ENCODE results near the gene SLC17A4.

The SLC17A4 gene

GRCh38 chr6:25749837-25750236, 4.7 kb upstream of the SLC17A4 start:
- DNase-seq (ENCODE audit: low spot score): no peak

- no peak for DNase-seq (ENCODE audit: low spot score)
Observed at GRCh38 chr6:25750906-25751305, 3.6 kb upstream of the SLC17A4 start.

DNA sequence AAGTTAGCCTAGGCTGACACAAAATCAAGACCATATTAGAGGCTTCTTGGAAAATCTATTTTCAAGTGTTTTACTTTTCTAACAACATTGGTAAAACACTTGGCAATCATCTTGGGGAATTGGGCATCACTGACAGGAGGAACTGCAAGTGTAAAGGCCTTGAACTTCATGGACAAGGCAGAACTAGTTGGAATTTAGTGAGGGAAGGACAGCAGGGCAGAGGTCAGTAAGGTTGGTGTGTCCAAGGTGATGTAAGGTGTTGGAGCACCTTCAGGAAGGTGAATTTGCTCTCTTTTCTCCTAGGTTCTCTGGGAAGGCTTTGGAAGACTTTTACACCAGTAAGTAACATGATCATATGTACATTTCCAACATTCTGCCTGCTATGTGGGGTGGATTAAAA, 1.5 kb upstream of the SLC17A4 start:
- DNase-seq (ENCODE audit: low spot score): no peak

GRCh38 chr6:25755483-25755882, 941 bp downstream of the SLC17A4 start:
- DNase-seq (ENCODE audit: low spot score): no peak

GRCh38 chr6:25756382-25757363, 2.1 kb downstream of the SLC17A4 start:
- no peak for DNase-seq (ENCODE audit: low spot score)

DNA sequence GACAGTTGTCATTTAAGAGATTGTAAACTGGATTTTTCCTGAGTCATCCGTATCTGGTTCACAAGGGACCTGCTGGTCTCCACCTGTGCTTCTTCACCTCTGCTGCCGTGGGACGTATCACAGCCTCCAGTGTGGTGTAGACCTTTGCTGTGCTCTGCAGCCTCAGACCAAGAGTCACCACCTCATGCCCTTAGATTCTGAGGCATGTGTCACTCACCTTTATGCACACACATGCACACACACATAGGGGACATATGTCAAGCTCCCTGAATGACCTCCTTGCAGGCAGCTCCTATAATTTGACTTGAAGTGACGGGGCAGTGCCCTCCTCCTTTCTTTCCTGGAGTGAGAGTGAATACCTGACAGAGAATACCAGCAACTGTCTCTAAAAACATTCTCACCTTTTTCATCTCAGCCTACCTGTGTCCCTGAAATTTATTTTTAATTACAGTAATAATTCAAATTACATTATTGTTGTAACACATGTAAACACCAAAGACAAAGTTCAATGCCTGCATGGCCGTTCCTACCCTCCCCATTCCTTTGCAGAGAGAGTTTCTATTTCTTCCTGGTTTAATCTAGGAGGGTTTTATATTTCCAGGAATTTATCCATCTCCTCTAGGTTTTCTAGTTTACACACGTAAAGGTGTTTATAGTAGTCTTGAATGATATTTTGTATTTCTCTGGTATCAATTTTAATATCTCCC, 3.5 kb downstream of the SLC17A4 start:
- no peak for DNase-seq (ENCODE audit: low spot score)

DNA sequence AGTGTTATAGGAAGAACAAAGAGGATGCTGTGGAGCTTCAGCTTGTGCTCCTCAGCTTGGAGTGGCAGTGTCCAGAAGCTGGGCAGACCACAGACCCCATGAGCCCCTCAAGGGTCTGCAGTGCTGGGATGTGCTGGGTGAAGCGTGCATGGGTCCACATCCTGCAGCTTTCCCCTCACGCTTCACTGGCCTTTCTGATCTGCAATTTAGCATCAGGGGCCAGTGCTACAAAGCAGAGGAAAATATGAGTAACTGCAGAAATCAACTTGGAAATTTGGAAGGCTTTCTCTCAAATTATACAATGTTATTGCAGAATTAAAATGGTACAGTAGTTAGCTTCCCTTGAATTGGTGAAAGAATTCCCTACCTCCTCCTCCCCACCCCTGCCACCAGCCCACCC, 10.1 kb downstream of the SLC17A4 start:
- DNase-seq (ENCODE audit: low spot score): no peak

DNA sequence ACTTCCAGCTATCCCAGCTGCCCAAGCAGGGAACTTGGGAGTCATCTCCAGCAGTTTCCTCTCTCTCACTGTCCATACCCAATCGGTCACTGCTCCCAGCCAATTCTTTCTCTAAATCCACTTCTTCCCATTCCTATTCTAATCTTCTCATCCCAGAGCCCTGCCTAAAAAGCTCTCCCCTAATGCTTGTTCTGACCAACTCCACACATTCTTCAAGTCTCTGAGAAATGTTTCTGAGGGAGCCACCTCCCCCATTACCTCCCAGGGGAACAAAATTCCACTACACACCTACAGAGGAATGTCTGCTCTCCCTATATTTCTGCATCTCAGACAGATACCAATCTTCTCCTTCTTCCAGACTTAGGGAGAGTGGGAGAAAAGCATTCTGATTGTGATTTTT, 14.0 kb downstream of the SLC17A4 start:
- DNase-seq (ENCODE audit: low spot score): no peak

DNA sequence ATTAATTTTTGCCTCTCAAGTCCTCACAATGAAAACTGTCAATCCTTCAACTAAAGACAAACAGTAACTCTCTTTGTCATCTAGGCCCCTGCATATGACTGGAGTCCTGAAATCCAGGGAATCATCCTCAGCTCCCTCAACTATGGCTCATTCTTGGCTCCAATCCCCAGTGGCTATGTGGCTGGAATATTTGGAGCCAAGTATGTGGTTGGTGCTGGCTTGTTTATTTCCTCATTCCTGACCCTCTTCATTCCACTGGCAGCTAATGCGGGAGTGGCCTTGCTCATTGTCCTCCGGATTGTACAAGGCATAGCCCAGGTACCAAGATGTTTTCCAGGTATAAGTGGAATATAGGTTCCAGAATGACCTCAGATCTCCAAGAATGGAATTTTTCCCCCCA, 15.4 kb downstream of the SLC17A4 start:
- no peak for DNase-seq (ENCODE audit: low spot score)

- no peak for DNase-seq (ENCODE audit: low spot score)
Observed at GRCh38 chr6:25774120-25774715, 19.7 kb downstream of the SLC17A4 start.

DNA sequence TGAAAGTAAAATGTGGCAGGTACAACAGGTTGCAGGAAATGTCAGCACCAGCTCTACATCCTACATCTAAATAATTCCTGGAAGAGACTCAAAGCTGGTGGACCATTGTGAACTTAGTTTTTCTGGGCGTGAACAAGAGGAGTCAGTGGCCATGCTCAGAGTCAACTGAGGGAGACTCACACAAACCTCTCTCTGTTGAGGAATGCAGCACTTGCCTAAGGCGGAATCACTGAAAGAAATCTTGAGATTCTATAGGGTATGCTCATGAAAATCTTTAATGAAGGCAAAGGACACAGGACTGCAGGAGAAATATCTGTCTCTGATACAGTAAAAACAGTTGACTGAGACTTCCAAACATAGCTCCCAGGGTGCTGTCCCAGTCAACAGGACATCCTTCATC, 22.5 kb downstream of the SLC17A4 start:
- no peak for DNase-seq (ENCODE audit: low spot score)

DNA sequence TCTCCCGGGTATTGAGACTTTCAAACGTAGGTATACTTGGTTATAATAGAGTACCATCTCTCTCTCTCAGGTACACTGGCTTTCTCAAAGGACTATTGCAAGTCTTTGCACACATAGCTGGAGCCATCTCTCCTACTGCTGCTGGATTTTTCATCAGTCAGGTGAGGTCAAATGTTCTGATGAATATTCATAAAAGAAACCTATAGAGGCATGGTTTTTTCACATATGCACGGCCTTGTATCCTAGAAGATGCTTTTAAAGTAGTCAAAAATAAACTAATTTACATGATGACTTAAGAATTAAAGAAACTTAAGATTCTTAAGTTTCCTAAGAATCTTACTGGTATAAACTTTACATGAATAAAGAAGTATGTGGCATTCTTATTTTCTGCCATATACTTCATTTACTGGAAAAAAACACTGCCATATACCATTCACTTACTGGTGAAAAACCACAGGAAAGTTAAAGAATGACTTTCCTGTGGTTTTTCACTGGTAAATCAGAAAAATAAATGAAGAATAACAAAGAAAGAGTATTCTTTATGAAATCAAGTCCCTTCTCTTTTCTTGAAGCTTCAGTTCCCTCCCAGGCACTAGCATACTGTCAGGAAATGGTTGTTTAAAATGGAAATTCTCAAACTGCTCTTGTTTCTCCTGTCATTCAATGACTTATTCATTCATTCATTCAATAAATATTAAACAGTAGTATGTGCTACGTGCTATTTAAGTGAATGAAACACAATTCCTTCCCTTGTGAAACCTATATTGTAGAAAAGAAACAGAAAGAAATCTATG, 23.5 kb downstream of the SLC17A4 start:
- DNase-seq (ENCODE audit: low spot score): no peak

- DNase-seq (ENCODE audit: low spot score): no peak
Observed at GRCh38 chr6:25781134-25781533, 26.6 kb downstream of the SLC17A4 start.

- no peak for DNase-seq (ENCODE audit: low spot score)
Observed at GRCh38 chr6:25787428-25787827, 32.9 kb downstream of the SLC17A4 start.

DNA sequence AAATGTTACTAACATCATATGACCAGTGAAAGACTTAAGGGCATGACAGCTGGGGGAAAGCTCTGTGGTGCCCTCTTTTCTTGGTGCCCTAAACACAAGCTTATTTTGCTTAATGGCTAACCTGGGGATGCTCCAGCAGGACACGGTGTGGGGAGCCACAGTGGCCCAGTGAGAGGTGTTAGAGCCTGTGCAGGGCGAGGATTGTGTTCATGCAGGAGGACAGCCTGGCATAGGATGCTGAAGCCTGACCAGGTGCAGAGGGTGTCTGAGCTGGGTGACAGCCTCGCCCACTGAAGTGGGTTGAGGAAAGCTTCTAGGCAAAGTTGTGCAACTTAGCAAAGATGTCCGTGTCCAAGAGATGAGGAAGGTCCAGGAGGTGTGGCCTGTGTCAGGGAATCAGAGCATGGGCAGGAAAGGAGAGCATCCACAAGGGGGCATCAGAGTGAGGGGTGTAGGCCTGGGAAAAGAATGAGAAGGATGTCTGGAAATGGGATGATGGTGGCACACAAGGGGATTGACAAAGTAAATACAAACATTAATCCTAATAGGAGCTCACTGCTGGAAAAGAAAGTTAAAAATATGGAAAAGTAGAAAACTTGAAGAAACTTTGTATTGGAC, 33.9 kb downstream of the SLC17A4 start:
- peak; percentile 52 for DNase-seq (ENCODE audit: low spot score)

- no peak for DNase-seq (ENCODE audit: low spot score)
Observed at GRCh38 chr6:25789475-25789874, 34.9 kb downstream of the SLC17A4 start.

GRCh38 chr6:25792016-25792415, 37.5 kb downstream of the SLC17A4 start:
- DNase-seq (ENCODE audit: low spot score): no peak

- no peak for DNase-seq (ENCODE audit: low spot score)
Observed at GRCh38 chr6:25793970-25794369, 39.4 kb downstream of the SLC17A4 start.

DNA sequence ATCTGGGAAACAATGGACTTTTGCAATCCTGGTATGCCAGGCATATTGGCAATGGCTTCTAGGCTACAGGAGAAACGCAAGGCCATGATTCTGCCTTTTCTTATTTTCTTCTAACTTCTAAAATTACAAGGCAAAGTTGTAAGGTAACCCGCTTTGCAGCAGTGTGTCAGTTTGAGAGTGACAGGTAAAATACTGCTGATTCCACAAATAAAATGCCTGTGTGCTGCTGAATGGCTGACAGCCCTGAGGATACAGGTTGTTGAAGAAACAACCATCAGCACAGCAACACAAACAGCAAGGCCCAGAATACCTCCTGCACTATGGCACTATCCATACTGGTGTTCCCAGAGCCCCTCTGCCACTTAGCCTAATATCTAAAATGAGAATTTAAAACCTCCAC, 40.2 kb downstream of the SLC17A4 start:
- DNase-seq (ENCODE audit: low spot score): no peak

DNA sequence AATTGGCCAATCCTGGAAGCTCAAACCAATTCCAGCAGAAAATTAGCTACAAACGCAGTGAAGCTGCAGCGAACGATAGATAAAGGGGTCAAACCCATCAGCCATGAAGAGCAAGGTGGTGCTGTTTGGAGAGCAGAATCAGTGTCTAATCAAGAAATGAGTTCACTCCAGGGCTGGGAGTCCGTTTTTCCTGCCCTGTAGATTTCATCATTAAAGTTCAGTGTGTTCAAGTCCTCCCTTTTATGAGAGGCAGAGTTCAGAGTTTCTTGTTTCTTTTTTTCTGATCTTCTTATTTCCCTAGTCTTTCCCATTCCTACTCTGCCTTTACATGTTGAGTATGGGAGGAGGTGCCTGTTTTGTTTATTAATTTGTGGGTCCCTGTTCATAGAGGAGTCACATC, 46.9 kb downstream of the SLC17A4 start:
- DNase-seq (ENCODE audit: low spot score): no peak

DNA sequence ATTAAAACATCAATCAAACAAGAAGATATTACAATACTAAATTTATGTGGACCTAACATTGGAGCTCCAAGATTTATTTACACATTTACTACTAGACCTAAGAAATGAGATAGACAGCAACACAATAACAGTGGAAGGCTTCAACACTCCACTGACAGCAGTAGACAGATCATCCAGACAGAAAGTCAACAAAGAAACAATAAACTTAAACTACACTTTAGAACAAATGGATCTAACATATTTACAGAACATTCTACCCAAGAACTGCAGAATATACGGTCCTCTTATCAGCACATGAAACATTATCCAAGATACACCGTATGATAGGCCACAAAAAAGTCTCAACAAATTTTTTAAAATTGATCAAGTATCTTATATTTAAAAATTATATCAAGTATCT, 50.3 kb downstream of the SLC17A4 start:
- DNase-seq (ENCODE audit: low spot score): no peak

- no peak for DNase-seq (ENCODE audit: low spot score)
Observed at GRCh38 chr6:25815194-25815593, 60.7 kb downstream of the SLC17A4 start.

Measured in AG08396 (cell line).